Measurements from ENCODE around the gene AXIN1.

DNA sequence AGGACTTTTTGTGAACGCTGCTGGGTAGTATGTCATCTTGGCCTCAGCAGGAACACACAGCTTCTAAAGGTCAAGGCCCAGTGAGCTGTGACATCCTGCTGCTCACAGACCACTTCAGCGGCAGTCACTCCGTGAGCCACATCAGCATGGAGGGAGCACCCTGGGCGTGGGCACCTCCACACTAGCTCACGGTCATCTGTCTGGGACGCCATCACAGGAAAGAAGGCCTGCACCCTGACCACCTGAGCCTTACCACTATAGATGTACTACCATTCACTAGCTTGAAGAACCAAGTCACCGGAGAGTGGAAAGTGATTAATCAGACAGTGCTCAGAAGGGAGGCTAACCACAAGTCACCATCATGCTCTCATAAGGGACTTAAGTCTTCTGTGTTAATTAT lies 3.3 kb downstream of the AXIN1 start:
- TF ChIP-seq, protein P1, sequence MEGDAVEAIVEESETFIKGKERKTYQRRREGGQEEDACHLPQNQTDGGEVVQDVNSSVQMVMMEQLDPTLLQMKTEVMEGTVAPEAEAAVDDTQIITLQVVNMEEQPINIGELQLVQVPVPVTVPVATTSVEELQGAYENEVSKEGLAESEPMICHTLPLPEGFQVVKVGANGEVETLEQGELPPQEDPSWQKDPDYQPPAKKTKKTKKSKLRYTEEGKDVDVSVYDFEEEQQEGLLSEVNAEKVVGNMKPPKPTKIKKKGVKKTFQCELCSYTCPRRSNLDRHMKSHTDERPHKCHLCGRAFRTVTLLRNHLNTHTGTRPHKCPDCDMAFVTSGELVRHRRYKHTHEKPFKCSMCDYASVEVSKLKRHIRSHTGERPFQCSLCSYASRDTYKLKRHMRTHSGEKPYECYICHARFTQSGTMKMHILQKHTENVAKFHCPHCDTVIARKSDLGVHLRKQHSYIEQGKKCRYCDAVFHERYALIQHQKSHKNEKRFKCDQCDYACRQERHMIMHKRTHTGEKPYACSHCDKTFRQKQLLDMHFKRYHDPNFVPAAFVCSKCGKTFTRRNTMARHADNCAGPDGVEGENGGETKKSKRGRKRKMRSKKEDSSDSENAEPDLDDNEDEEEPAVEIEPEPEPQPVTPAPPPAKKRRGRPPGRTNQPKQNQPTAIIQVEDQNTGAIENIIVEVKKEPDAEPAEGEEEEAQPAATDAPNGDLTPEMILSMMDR (IDR thresholded peaks at IDR 0.05), result no peak
- no peak for TF ChIP-seq SIN3A (IDR thresholded peaks at IDR 0.05; ENCODE audit: borderline replicate concordance, insufficient read depth, low read depth, low read length)
- TF ChIP-seq POLR2AphosphoS5 (IDR thresholded peaks at IDR 0.05; ENCODE audit: low read depth, low read length), result no peak
- no peak for TF ChIP-seq TCF7L2 (IDR thresholded peaks at IDR 0.05; ENCODE audit: low read depth, low read length)
